ENCODE measurements around the gene PATE1. TPM values are rescaled to one million over a fixed set of nuclear protein-coding genes. Genes with fewer than 3 reads are reported as not detected.

The PATE1 gene
- total and polyA plus RNA-seq, 10 of the 15 experiments (the other 5 are each of a cell fraction or from before 2014, with no cell fraction given): not detected

DNA sequence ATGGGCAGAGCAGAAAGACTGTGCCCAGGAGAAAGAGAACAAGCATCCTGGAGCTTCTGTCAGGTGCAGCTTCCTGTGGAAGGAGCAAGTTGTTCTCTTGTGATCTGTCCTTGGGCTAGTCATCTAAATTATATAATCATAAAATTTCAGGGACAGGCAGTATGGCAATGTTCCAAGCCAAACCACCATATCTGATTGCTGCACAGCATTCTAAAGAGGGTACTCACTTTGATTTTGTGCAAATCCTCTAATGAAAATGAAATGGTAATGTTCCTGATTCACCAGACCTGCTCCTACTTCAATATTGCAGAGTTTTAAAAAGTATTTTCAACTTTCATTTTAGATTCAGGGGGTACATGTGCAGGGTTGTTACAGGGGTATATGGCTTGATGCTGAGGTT, 32.6 kb downstream of the PATE1 start, which contains the start of gene PATE2:
TSS of gene PATE2 (minus strand) at position 101 of the 400 bp plus-strand sequence. CDS start at position 46, 55 bp downstream.
- no peak for TF ChIP-seq MYB (IDR thresholded peaks at IDR 0.05; ENCODE audit: borderline replicate concordance, low read depth, low read length)
- no peak for TF ChIP-seq JUND (IDR thresholded peaks at IDR 0.05; ENCODE audit: low read depth, low read length)
- no peak for TF ChIP-seq CBX5 (IDR thresholded peaks at IDR 0.05; ENCODE audit: low read depth)
- no peak for TF ChIP-seq BACH1 (IDR thresholded peaks at IDR 0.05; ENCODE audit: borderline replicate concordance)
- no peak for TF ChIP-seq SPI1 (IDR thresholded peaks at IDR 0.05; ENCODE audit: borderline replicate concordance, insufficient read depth, low read depth, low read length)
- TF ChIP-seq SIN3A (IDR thresholded peaks at IDR 0.05; ENCODE audit: low read depth, low read length): no peak
- TF ChIP-seq BRCA1 (IDR thresholded peaks at IDR 0.05; ENCODE audit: low read depth, low read length): no peak
- Histone ChIP-seq H3K9ac (ENCODE audit: control insufficient read depth, insufficient read depth, low read length) (no peak within 1 kb of the TSS), H4K20me1 (ENCODE audit: control insufficient read depth, insufficient read depth) (no peaks in the 10 kb centered on the region), H2AFZ (ENCODE audit: control insufficient read depth, low read depth, low read length) (no peak within 1 kb of the TSS), H3K27me3 (replicated peaks in 1 of 2; ENCODE audit: control insufficient read depth in 2 of 2, insufficient read depth in 2 of 2, low read length in 1 of 2) (no peaks in the 10 kb centered on the region; a peak in 1 of 4 replicates), H3K4me2 (ENCODE audit: control insufficient read depth, insufficient read depth) (no peak within 1 kb of the TSS), H3K9me3 (replicated peaks; ENCODE audit: control insufficient read depth, insufficient read depth, low read length) (no peaks in the 10 kb centered on the region), H3K27ac (ENCODE audit: control insufficient read depth, insufficient read depth) (no peak within 1 kb of the TSS), H3K36me3 (ENCODE audit: control insufficient read depth in 2 of 2, insufficient read depth in 2 of 2, low read length in 1 of 2) (no peaks in the 10 kb centered on the region), H3K4me3 (no peak within 1 kb of the TSS), H3K79me2 (ENCODE audit: control insufficient read depth, insufficient read depth, low read length) (no peaks in the 10 kb centered on the region), H3K4me1 (ENCODE audit: control insufficient read depth, insufficient read depth, low read length) (no peaks in the 10 kb centered on the region)
- in situ Hi-C loops (cut with MboI) (no loop called here), intact Hi-C loops (cut with micrococcal nuclease; ENCODE audit: unreplicated experiment) (no loop called here)
- POLR2A ChIA-PET: no interaction called here
- CTCF ChIA-PET: no interaction called here
- BruUV-seq (replicated peaks): no TSS peak
- SMC1A ChIA-PET (ENCODE audit: uncharacterized antibody, unreplicated experiment): no interaction called here
- DNase-seq (ENCODE audit: low read depth, low spot score): no peak
- ATAC-seq: no peak
- FAIRE-seq: no peak
- RAD21 ChIA-PET (ENCODE audit: unreplicated experiment): no interaction called here

DNA sequence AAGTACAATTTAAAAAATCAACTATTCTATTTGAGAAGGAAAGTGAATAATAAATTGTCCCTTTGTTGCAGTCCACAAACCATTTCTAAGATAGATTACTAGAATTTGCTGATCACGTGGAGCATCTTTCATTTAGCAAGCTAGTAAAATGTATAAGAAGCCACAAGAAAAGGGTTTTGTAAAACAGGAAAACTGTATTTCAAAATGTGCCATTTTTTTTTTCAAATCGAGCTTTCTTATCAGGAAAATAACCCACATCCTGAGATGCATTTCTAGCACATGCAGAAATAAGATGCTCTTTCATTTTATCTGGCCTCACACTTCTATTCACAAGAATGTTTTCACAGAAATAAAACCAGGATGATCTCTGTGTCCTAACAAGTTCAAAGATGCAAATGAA, 38.6 kb downstream of the PATE1 start:
- CTCF ChIA-PET: no interaction called here
- H3K36me3 ChIP-seq (ENCODE audit: control insufficient read depth in 2 of 2, insufficient read depth in 2 of 2, low read length in 1 of 2): no peaks in the 10 kb centered on the region
- H3K4me3 ChIP-seq: no peak overlapping the region
- DNase-seq (ENCODE audit: low read depth, low spot score) (no peak), FAIRE-seq (no peak), ATAC-seq (no peak)
- no peak overlapping the region for H3K4me2 ChIP-seq (ENCODE audit: control insufficient read depth, insufficient read depth)
- H3K4me1 ChIP-seq (ENCODE audit: control insufficient read depth, insufficient read depth, low read length): no peaks in the 10 kb centered on the region
- RAD21 ChIA-PET (ENCODE audit: unreplicated experiment): no interaction called here
- H3K9ac ChIP-seq (ENCODE audit: control insufficient read depth, insufficient read depth, low read length): no peak overlapping the region
- in situ Hi-C loops (cut with MboI): no loop called here
- no peaks in the 10 kb centered on the region for H3K79me2 ChIP-seq (ENCODE audit: control insufficient read depth, insufficient read depth, low read length)
- WGBS (ENCODE audit: insufficient coverage, insufficient replicate concordance, low lambda C conversion rate, missing lambda C conversion rate): 11% methylated on average over 2 of the region's 2 CpGs
- SMC1A ChIA-PET (ENCODE audit: uncharacterized antibody, unreplicated experiment): no interaction called here
- no peaks in the 10 kb centered on the region for H3K9me3 ChIP-seq (replicated peaks; ENCODE audit: control insufficient read depth, insufficient read depth, low read length)
- no peak overlapping the region for H2AFZ ChIP-seq (ENCODE audit: control insufficient read depth, low read depth, low read length)
- no TSS peak for BruUV-seq (replicated peaks)
- H3K27me3 ChIP-seq (replicated peaks in 1 of 2; ENCODE audit: control insufficient read depth in 2 of 2, insufficient read depth in 2 of 2, low read length in 1 of 2): no peaks in the 10 kb centered on the region
- POLR2A ChIA-PET: no interaction called here
- TF ChIP-seq PAX8 (IDR thresholded peaks at IDR 0.05) (no peak), NBN (IDR thresholded peaks at IDR 0.05) (no peak), GATAD2B (conservative IDR thresholded peaks at IDR 0.05; ENCODE audit: low read depth) (no peak), ATF7 (IDR thresholded peaks at IDR 0.05; ENCODE audit: low read depth) (no peak)
- TF ChIP-seq, protein P1, sequence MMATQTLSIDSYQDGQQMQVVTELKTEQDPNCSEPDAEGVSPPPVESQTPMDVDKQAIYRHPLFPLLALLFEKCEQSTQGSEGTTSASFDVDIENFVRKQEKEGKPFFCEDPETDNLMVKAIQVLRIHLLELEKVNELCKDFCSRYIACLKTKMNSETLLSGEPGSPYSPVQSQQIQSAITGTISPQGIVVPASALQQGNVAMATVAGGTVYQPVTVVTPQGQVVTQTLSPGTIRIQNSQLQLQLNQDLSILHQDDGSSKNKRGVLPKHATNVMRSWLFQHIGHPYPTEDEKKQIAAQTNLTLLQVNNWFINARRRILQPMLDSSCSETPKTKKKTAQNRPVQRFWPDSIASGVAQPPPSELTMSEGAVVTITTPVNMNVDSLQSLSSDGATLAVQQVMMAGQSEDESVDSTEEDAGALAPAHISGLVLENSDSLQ (IDR thresholded peaks at IDR 0.05): no peak
- H4K20me1 ChIP-seq (ENCODE audit: control insufficient read depth, insufficient read depth): no peaks in the 10 kb centered on the region
- intact Hi-C loops (cut with micrococcal nuclease; ENCODE audit: unreplicated experiment): no loop called here
- no peak overlapping the region for H3K27ac ChIP-seq (ENCODE audit: control insufficient read depth, insufficient read depth)

Measured in GM12878 (cell line).